Tibial nerve (tissue), 4 donors: Measurements from ENCODE around the gene MTA3. TPM values are rescaled to one million over a fixed set of nuclear protein-coding genes. Genes with fewer than 3 reads are reported as not detected.

Source experiments
- DNase-seq, 2 donors: peaks; one replicate each; pipeline ENCODE4 v3.0.0-alpha.2; 2019; ENCODE audit warnings: low spot score in 2 of 2
- H3K27ac ChIP-seq, 4 donors: fragments of 200-600 bp; sonication (generic) in 3 of 4; one replicate each; pipeline ENCODE4 v1.5.1; 2017 to 2019; ENCODE audit warnings: mild to moderate bottlenecking in 1 of 4
- H3K27me3 ChIP-seq, 2 donors: fragments of 200-600 bp; sonication (generic) in 1 of 2; one replicate each; pipeline versions ENCODE4 v1.5.1 to v1.6.0; 2017 to 2019
- H3K36me3 ChIP-seq, 3 donors: fragments of 200-600 bp; sonication (generic); one replicate each; pipeline ENCODE4 v1.5.1; 2018 to 2019
- H3K4me1 ChIP-seq, 4 donors: fragments of 200-600 bp; sonication (generic) in 3 of 4; one replicate each; pipeline ENCODE4 v1.5.1; 2017 to 2019
- H3K4me3 ChIP-seq, 4 donors: fragments of 200-600 bp; sonication (generic) in 3 of 4; one replicate each; pipeline ENCODE4 v1.5.1; 2017 to 2019; ENCODE audit warnings: mild to moderate bottlenecking in 1 of 4, moderate library complexity in 1 of 4
- H3K9me3 ChIP-seq, 4 donors: fragments of 200-600 bp; sonication (generic) in 3 of 4; one replicate each; pipeline ENCODE4 v1.5.1; 2017 to 2019
- EP300 ChIP-seq, 2 donors: sonication (generic); formaldehyde crosslinking; IDR thresholded peaks; one replicate each; pipeline ENCODE4 v1.6.1; 2017; ENCODE audit warnings: antibody characterized with exemption in 2 of 2, mild to moderate bottlenecking in 1 of 2
- POLR2A ChIP-seq, 2 donors: fragments of 450-650 bp; IDR thresholded peaks; one replicate each; pipeline ENCODE4 v1.6.1; 2017; ENCODE audit warnings: antibody characterized with exemption in 2 of 2, mild to moderate bottlenecking in 2 of 2, moderate library complexity in 2 of 2
- WGBS, 2 donors: methylation state at CpG; one replicate each; pipeline ENCODE4 v1.1.5; 2018; 5-methylcytosine and 5-hydroxymethylcytosine counted together
- total RNA-seq, 4 donors: library from RNA; depleted of rRNA; stranded (reverse); fragments of >200 nt; gene quantifications; one replicate each; pipeline ENCODE4 v1.1.0, GENCODE V29; 2016
- TF ChIP-seq, protein P1 (sequence below), 5 experiments: fragments of 200-600 bp in 3 of 5; fragments of 450-650 bp in 2 of 5; sonication (generic) in 3 of 5; IDR thresholded peaks; one replicate each; pipeline ENCODE4 v1.5.1; 2016 to 2019; ENCODE audit warnings: antibody characterized with exemption in 5 of 5, mild to moderate bottlenecking in 3 of 5, moderate library complexity in 2 of 5

Gene MTA3
- total RNA-seq, 4 donors from 2014 or later = 33.1 to 47.0 (median 42.5) TPM

DNA sequence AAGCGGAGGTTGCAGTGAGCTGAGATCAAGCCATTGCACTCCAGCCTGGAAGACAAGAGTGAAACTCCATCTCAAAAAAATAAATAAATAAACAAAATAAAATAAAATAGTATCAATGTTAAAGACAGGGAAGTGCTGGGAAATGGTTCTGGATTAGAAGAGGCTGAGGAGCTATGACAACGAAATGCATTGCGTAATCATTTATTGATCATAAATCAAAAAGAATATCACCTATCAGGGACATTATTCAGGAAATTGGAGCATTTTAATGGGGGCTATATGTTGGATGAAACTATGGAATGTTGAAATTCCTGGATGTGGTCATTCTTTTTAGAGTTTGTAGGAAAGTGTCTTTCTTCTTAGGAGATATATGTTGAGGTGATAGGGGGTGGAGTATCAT lies 30.9 kb upstream of the MTA3 start:
- H3K4me1 ChIP-seq = no peaks in the 10 kb centered on the region
- no peaks in the 10 kb centered on the region for H3K27me3 ChIP-seq
- WGBS, 2 donors = 99 to 100% methylated on average over 3 of the region's 3 CpGs
- TF ChIP-seq POLR2A (IDR thresholded peaks at IDR 0.05) (no peak), EP300 (IDR thresholded peaks at IDR 0.05) (no peak)
- TF ChIP-seq, protein P1, sequence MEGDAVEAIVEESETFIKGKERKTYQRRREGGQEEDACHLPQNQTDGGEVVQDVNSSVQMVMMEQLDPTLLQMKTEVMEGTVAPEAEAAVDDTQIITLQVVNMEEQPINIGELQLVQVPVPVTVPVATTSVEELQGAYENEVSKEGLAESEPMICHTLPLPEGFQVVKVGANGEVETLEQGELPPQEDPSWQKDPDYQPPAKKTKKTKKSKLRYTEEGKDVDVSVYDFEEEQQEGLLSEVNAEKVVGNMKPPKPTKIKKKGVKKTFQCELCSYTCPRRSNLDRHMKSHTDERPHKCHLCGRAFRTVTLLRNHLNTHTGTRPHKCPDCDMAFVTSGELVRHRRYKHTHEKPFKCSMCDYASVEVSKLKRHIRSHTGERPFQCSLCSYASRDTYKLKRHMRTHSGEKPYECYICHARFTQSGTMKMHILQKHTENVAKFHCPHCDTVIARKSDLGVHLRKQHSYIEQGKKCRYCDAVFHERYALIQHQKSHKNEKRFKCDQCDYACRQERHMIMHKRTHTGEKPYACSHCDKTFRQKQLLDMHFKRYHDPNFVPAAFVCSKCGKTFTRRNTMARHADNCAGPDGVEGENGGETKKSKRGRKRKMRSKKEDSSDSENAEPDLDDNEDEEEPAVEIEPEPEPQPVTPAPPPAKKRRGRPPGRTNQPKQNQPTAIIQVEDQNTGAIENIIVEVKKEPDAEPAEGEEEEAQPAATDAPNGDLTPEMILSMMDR (IDR thresholded peaks at IDR 0.05) = no peak
- no peak overlapping the region for H3K4me3 ChIP-seq
- DNase-seq = no peak
- no peaks in the 10 kb centered on the region for H3K9me3 ChIP-seq
- no peaks in the 10 kb centered on the region for H3K36me3 ChIP-seq
- H3K27ac ChIP-seq = no peak overlapping the region

DNA sequence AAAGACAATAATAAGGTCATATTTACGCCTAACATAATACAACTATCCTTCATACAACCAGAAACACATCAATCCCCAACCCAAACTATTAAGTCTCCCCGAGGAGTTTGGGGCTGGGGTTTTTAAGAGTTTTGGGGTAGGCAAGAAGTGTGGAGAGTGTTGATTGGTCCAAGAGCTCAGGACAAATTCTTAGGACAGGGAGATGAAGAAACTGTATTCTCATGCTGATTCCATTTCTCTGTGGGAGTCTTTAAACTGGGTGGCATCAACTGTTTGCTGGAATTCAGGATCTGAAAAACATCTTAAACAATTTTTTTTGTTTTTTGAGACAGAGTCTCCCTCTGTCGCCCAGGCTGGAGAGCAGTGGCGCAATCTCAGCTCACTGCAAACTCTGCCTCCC lies 25.6 kb upstream of the MTA3 start:
- WGBS, 2 donors = 81 to 83% methylated on average over 4 of the region's 4 CpGs
- Histone ChIP-seq H3K9me3 (no peaks in the 10 kb centered on the region), H3K4me1 (no peaks in the 10 kb centered on the region), H3K27ac (no peak overlapping the region), H3K4me3 (no peak overlapping the region), H3K36me3 (no peaks in the 10 kb centered on the region), H3K27me3 (no peaks in the 10 kb centered on the region)
- no peak for DNase-seq
- TF ChIP-seq, protein P1 (IDR thresholded peaks at IDR 0.05) = no peak
- TF ChIP-seq POLR2A (IDR thresholded peaks at IDR 0.05) = no peak
- TF ChIP-seq EP300 (IDR thresholded peaks at IDR 0.05) = no peak

DNA sequence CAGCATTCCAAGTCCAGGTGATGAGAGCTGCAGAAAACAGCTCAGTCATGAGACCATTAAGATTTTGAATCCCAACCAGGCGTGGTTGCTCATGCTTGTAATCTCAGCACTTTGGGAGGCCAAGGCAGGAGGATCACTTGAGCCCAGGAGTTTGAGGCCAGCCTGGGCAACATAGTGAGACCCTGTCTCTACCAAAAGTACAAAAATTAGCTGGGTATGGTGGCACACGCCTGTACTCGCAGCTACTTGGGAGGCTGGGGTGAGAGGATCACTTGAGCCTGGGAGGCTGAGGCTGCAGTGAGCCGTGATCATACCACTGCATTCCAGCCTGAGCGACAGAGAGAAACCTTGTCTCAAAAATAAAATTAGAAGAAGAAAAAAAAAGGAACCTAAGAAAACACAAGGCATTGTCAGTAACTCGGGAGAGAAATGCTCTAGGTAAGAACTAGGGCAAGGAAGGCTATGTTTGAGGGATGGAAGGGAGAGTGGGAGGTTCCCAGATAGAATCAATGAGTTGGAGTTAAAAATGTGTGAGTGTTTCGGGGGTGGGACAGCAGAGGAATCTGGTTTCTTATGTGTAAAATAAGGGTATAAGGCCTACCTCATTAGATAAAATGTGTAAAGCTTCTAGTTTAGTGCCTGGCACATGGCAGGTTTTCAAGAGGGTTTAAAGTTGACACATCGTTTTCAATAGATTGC lies 23.3 kb upstream of the MTA3 start:
- H3K36me3 ChIP-seq = no peaks in the 10 kb centered on the region
- H3K27me3 ChIP-seq = no peaks in the 10 kb centered on the region
- H3K9me3 ChIP-seq = no peaks in the 10 kb centered on the region
- no peak overlapping the region for H3K4me3 ChIP-seq
- WGBS, 2 donors = 85 to 86% methylated on average over 8 of the region's 8 CpGs
- H3K27ac ChIP-seq = no peak overlapping the region
- H3K4me1 ChIP-seq = no peaks in the 10 kb centered on the region
- no peak for DNase-seq
- TF ChIP-seq, protein P1 (IDR thresholded peaks at IDR 0.05) = no peak
- no peak for TF ChIP-seq POLR2A (IDR thresholded peaks at IDR 0.05)
- no peak for TF ChIP-seq EP300 (IDR thresholded peaks at IDR 0.05)

DNA sequence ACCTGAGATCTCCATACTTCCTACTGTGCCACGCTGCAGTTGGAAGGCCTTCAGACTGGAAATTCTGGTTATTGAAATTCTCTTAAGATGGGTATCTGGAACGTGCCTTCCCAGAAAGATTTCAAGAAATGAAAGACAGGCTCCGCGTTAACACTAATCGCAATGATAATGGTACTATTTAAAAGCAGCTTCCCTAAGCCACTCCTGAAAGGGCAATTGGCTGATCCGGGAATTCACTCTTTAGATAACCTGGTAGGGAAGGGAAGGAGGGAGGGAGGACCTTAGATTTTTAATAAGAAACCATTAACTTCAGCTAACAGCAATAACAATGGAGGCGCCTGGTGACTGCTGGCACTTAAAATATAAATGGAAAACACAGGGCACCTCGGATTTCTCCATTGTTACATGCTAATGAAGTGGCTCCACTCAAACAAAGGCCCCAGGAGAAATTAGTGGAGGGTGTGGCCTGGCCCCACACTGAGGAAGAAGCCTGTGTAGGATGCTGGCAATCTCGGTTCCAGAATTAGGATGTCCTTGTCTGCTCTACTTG lies 22.5 kb upstream of the MTA3 start:
- H3K36me3 ChIP-seq = no peaks in the 10 kb centered on the region
- no peak for DNase-seq
- no peaks in the 10 kb centered on the region for H3K4me1 ChIP-seq
- H3K4me3 ChIP-seq = no peak overlapping the region
- H3K9me3 ChIP-seq = no peaks in the 10 kb centered on the region
- no peaks in the 10 kb centered on the region for H3K27me3 ChIP-seq
- 60 to 64% methylated on average over 9 of the region's 9 CpGs for WGBS, 2 donors
- no peak overlapping the region for H3K27ac ChIP-seq
- TF ChIP-seq POLR2A (IDR thresholded peaks at IDR 0.05) = no peak
- TF ChIP-seq EP300 (IDR thresholded peaks at IDR 0.05) = no peak
- TF ChIP-seq, protein P1 (IDR thresholded peaks at IDR 0.05) = no peak

DNA sequence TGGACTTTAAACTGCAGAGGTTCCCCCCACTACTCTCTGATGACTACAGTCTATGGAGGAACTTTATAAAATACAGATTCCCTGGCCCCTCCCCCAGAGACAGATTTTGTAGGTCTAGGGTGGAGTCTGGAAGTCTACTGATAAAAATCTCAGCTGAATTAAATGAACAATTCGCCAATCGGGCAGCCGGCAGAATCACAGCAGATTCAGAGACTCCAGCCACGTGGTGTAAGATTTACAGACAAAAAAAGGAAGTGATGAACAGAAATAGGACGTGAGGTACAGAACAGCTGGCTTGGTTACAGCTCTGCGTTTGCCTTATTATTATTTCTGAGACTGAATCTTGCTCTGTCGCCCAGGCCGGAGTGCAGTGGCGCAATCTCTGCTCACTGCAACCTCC lies 21.4 kb upstream of the MTA3 start:
- TF ChIP-seq, protein P1 (IDR thresholded peaks at IDR 0.05) = no peak
- TF ChIP-seq POLR2A (IDR thresholded peaks at IDR 0.05) = no peak
- TF ChIP-seq EP300 (IDR thresholded peaks at IDR 0.05) = no peak
- H3K9me3 ChIP-seq = no peaks in the 10 kb centered on the region
- H3K4me1 ChIP-seq = no peaks in the 10 kb centered on the region
- 64 to 69% methylated on average over 9 of the region's 9 CpGs for WGBS, 2 donors
- H3K36me3 ChIP-seq = no peaks in the 10 kb centered on the region
- no peak for DNase-seq
- H3K27me3 ChIP-seq = no peaks in the 10 kb centered on the region
- no peak overlapping the region for H3K4me3 ChIP-seq
- H3K27ac ChIP-seq = no peak overlapping the region
